HK-2 (cell line): ENCODE measurements around the gene SMG7.
"Not testable (repeated sequence)": the region's sequence is repeated elsewhere in the genome, so short reads cannot be mapped to it uniquely, and the experiment has no call there.

Experiments
- DNase-seq: peaks from one replicate; pipeline ENCODE4 v3.0.0-alpha.2; 2018; ENCODE audit not compliant: unreplicated experiment

Gene SMG7, protein sequence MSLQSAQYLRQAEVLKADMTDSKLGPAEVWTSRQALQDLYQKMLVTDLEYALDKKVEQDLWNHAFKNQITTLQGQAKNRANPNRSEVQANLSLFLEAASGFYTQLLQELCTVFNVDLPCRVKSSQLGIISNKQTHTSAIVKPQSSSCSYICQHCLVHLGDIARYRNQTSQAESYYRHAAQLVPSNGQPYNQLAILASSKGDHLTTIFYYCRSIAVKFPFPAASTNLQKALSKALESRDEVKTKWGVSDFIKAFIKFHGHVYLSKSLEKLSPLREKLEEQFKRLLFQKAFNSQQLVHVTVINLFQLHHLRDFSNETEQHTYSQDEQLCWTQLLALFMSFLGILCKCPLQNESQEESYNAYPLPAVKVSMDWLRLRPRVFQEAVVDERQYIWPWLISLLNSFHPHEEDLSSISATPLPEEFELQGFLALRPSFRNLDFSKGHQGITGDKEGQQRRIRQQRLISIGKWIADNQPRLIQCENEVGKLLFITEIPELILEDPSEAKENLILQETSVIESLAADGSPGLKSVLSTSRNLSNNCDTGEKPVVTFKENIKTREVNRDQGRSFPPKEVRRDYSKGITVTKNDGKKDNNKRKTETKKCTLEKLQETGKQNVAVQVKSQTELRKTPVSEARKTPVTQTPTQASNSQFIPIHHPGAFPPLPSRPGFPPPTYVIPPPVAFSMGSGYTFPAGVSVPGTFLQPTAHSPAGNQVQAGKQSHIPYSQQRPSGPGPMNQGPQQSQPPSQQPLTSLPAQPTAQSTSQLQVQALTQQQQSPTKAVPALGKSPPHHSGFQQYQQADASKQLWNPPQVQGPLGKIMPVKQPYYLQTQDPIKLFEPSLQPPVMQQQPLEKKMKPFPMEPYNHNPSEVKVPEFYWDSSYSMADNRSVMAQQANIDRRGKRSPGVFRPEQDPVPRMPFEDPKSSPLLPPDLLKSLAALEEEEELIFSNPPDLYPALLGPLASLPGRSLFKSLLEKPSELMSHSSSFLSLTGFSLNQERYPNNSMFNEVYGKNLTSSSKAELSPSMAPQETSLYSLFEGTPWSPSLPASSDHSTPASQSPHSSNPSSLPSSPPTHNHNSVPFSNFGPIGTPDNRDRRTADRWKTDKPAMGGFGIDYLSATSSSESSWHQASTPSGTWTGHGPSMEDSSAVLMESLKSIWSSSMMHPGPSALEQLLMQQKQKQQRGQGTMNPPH

GRCh38 chr1:183472488-183473216 is at the start of gene SMG7:
Gene SMG7, plus strand, starts transcription at chr1:183472499. Its CDS starts 122 bp downstream, at chr1:183472621.
- peak; percentile 52 for DNase-seq

- DNase-seq = no peak
Measured at GRCh38 chr1:183423541-183423940, 48.8 kb upstream of the SMG7 start.

- no peak for DNase-seq
Measured at GRCh38 chr1:183424691-183425090, 47.6 kb upstream of the SMG7 start.

DNA sequence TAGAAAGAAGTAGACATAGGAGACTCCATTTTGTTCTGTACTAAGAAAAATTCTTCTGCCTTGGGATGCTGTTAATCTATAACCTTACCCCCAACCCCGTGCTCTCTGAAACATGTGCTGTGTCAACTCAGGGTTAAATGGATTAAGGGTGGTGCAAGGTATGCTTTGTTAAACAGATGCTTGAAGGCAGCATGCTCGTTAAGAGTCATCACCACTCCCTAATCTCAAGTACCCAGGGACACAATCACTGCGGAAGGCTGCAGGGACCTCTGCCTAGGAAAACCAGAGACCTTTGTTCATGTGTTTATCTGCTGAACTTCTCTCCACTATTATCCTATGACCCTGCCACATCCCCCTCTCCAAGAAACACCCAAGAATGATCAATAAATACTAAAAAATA is 44.7 kb upstream of the SMG7 start:
- not testable (repeated sequence) for DNase-seq

DNA sequence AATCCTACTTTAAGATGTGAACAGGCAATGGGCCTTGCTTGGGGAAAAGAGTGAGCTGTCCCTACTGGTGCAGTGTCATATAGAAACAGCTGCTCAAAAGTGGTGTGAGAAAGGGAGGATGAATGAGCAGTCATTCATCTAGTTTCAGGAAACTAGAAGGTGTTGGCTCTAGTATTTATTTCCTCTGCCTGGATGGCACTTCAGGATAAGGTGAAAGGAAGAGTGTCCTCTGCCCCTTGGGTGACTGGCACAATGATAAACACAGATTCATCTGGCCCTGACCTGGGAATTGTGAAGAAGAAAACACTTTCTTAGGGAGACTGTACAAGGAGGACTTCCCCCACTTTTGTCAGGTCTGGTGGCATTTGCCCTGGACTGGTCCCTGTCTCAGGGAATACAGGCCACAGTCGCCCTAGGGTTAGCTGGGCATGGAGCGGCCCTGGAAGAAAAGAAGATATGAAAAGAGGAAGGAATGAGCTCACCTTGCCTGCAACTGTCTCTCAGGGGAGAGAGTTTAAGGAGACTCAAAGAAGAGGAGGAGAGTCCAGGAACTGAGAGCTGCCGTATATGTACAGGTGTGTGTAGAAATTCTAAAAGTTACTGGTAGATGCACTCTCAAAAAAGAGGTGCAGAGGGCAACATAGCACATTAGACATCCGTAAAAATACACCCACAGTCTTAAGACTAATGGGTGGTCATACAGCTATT is 40.3 kb upstream of the SMG7 start:
- no peak for DNase-seq

DNA sequence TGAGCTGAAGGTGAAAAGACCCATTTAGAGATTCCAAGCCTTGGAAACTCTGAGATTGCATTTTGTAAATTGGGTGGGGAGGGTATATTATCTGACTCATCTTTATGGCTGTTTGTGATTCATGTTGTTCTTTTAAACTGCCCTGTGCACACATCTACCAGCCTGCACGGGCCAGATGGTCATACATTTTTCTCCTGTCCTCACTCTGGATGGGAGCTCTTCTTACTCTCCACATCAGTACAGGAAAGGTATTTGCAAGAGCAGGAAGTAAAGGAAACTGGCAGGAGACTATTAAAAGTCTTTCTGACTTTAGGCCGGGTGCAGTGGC is 39.8 kb upstream of the SMG7 start:
- no peak for DNase-seq

GRCh38 chr1:183433703-183434102 is 38.6 kb upstream of the SMG7 start:
- DNase-seq = no peak

GRCh38 chr1:183435497-183435896 is 36.8 kb upstream of the SMG7 start:
- no peak for DNase-seq

GRCh38 chr1:183438060-183438459 is 34.2 kb upstream of the SMG7 start:
- no peak for DNase-seq

GRCh38 chr1:183443011-183443410 is 29.3 kb upstream of the SMG7 start:
- no peak for DNase-seq

DNA sequence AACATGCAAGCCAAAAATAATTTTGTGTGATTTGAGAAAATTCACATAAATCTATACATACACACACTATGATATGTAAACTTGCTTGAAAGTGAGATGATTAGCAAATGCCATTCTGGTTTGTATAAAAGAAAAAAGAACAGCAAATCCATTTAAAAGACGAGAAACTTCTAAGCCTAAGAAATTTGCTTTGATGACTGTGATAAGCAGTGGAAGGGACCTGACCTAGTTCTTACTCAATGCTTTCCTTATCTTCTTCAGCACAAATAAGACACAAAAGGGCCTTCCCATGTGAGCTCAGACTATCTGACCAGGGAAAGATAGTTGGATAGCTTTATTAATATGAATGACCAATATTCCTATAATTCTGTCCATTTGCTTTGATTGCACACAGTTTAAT is 28.8 kb upstream of the SMG7 start:
- no peak for DNase-seq

GRCh38 chr1:183444243-183444642 is 28.1 kb upstream of the SMG7 start:
- no peak for DNase-seq

DNA sequence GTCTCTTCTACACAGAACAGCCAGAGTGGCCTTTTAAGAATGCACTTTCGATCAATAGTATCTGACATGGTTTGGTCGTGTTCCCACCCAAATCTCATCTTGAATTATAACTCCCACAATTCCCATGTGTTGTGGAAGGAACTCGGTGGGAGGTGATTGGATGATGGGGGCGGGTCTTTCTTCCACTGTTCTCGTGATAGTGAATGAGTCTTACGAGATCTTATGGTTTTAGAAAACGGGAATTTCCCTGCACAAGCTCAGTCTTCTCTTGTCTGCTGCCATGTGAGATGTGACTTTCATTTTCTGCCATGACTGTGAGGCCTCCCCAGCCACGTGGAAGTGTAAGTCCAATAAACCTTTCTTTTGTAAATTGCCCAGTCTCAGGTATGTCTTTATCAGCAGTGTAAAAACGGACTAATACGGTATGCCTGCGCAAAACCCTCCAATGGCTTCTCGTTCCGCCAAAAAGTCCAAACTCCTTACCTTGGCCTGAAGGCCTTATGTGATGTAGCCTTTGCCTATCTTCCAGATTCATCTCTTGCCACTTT is 23.0 kb upstream of the SMG7 start:
- no peak for DNase-seq

GRCh38 chr1:183450093-183450492 is 22.2 kb upstream of the SMG7 start:
- no peak for DNase-seq

GRCh38 chr1:183454377-183454776 is 17.9 kb upstream of the SMG7 start:
- DNase-seq = no peak

DNA sequence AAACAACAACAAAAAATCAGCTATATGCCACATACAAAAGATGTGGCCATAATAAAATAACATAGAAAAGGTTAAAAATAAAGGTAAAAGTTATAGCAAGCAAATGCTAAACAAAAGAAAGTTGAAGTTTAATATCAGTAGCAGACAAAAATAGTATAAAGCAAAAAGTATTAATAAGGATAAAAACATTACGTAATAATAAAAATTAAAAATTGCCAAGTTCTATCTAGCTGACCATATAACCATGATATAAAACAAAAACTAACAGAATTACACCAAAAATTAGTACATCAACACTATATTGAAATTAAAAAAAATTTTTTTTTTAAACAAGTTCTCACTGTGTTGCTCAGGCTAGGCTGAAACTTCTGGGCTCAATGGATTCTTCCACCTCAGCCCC is 15.5 kb upstream of the SMG7 start:
- DNase-seq = no peak

DNA sequence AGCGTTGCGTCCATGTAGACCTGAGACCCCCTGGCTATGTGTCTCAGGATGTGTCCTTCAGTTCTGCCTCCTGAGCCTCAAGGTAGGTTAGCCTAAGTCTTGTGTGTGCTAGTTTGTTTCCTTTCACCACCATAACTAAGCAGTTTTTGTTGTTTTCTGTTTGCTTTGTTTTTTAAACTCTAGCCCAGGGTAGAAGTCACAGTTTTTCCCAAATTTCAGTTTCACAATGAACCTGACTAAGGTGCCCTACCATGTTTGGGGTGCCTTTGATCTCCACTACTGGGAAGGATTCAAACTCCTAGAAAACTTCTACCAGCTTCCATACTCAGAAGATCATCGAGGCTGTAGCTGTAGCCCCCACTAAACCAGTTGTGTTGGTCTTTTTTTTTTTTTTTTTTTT is 14.8 kb upstream of the SMG7 start:
- no peak for DNase-seq

- DNase-seq = no peak
Measured at GRCh38 chr1:183460596-183460995, 11.7 kb upstream of the SMG7 start.

- DNase-seq = no peak
Measured at GRCh38 chr1:183461350-183461749, 10.9 kb upstream of the SMG7 start.

DNA sequence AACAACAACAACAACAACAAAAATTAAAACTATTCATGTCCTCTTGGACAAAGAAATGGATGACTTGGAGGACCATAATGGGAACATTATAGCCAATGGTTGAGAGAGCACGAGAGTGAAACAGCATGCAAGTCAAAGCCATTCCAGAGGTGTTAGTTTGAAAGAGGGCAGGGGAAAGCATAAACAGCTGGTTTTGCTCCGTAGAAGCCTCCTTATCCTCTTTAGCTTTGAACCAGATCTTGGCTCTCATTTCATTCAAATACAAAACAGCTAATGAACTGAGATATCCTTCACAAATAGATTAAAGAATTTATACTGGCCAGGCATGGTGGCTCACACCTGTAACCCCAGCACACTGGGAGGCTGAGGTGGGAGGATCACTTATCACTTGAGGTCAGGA is 8.7 kb upstream of the SMG7 start:
- DNase-seq = no peak

- no peak for DNase-seq
Measured at GRCh38 chr1:183466781-183467180, 5.5 kb upstream of the SMG7 start.
